HL-60 (cell line): ENCODE measurements around the gene C20orf202.

ENCODE experiments used
- DNase-seq, 2 experiments: peaks; one replicate each; pipeline ENCODE4 v3.0.0-alpha.2; 2010 to 2020; ENCODE audit warnings: low read depth in 1 of 2, low spot score in 1 of 2
- H3K27ac ChIP-seq: fragments of 250-450 bp; sonication (Bioruptor Pico); replicated peaks from 2 replicates; pipeline ENCODE4 v1.5.1; 2020; ENCODE audit warnings: mild to moderate bottlenecking, moderate library complexity
- H3K27me3 ChIP-seq: fragments of 250-450 bp; sonication (Bioruptor Pico); 2 replicates; pipeline ENCODE4 v1.5.1; 2021; ENCODE audit warnings: mild to moderate bottlenecking, moderate library complexity; ENCODE audit not compliant: insufficient read depth, poor library complexity, severe bottlenecking
- H3K4me3 ChIP-seq: replicated peaks from 2 replicates; pipeline ENCODE4 v1.5.1; 2011; ENCODE audit warnings: mild to moderate bottlenecking, control low read depth, low read length; ENCODE audit not compliant: insufficient read depth
- CTCF ChIP-seq: IDR thresholded peaks from one replicate; pipeline ENCODE4 v1.5.1; 2011; ENCODE audit warnings: low read length, control low read depth, inconsistent platforms; ENCODE audit not compliant: insufficient read depth
- GABPA ChIP-seq: IDR thresholded peaks from 2 replicates; pipeline ENCODE4 v1.6.1; 2012; ENCODE audit warnings: low read depth
- POLR2AphosphoS5 ChIP-seq: IDR thresholded peaks from 2 replicates; pipeline ENCODE4 v1.6.1; 2012; ENCODE audit warnings: low read depth
- SPI1 ChIP-seq: IDR thresholded peaks from 2 replicates; pipeline ENCODE4 v1.6.1; 2012; ENCODE audit warnings: low read depth, mild to moderate bottlenecking, borderline replicate concordance
- TF ChIP-seq, protein P1 (sequence below): IDR thresholded peaks from 2 replicates; pipeline ENCODE4 v1.6.1; 2012; ENCODE audit warnings: low read depth; ENCODE audit not compliant: insufficient replicate concordance

Gene C20orf202

GRCh38 chr20:1198751-1199150 is 4.5 kb upstream of the C20orf202 start:
- H3K27ac ChIP-seq: no peak overlapping the region
- no peak for DNase-seq
- H3K4me3 ChIP-seq: no peak overlapping the region
- TF ChIP-seq, protein P1, sequence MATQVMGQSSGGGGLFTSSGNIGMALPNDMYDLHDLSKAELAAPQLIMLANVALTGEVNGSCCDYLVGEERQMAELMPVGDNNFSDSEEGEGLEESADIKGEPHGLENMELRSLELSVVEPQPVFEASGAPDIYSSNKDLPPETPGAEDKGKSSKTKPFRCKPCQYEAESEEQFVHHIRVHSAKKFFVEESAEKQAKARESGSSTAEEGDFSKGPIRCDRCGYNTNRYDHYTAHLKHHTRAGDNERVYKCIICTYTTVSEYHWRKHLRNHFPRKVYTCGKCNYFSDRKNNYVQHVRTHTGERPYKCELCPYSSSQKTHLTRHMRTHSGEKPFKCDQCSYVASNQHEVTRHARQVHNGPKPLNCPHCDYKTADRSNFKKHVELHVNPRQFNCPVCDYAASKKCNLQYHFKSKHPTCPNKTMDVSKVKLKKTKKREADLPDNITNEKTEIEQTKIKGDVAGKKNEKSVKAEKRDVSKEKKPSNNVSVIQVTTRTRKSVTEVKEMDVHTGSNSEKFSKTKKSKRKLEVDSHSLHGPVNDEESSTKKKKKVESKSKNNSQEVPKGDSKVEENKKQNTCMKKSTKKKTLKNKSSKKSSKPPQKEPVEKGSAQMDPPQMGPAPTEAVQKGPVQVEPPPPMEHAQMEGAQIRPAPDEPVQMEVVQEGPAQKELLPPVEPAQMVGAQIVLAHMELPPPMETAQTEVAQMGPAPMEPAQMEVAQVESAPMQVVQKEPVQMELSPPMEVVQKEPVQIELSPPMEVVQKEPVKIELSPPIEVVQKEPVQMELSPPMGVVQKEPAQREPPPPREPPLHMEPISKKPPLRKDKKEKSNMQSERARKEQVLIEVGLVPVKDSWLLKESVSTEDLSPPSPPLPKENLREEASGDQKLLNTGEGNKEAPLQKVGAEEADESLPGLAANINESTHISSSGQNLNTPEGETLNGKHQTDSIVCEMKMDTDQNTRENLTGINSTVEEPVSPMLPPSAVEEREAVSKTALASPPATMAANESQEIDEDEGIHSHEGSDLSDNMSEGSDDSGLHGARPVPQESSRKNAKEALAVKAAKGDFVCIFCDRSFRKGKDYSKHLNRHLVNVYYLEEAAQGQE: no peak
- TF ChIP-seq POLR2AphosphoS5 (no peak), SPI1 (no peak), GABPA (no peak), CTCF (no peak)
- no peaks in the 10 kb centered on the region for H3K27me3 ChIP-seq

DNA sequence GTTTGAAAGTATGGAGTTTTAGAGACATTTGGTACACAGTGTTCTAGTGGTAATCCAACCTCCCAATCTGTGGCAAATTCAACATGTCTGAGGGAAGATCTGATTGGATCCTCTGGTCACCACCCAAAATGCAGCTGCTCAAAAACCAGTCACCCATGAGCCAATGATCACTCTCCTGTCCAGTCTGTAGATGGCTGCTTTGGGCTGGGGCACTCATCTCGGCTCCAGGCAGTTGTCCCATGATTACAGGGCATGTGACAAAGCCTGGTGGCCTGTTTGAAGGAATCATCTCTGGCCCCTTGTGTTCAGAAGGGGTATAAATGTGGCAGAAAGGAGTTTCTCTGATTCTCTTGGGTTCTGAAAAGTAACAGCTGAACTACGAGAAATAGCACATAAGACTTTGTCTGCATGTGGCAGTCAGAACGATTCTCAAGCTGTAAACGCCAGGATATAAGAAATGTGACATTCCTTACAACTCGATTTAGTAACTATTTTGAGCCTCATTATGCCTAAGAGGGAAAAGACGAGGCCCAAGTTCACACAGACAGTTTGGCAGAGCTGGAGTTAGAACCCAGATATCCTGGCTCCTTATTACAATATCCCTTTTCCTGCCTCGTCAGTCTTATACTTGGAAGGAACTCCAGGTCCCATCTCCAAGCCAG is 3.9 kb upstream of the C20orf202 start:
- Histone ChIP-seq H3K27me3 (no peaks in the 10 kb centered on the region), H3K4me3 (no peak overlapping the region), H3K27ac (no peak overlapping the region)
- DNase-seq: no peak
- TF ChIP-seq CTCF (no peak), SPI1 (no peak), POLR2AphosphoS5 (no peak), GABPA (no peak)
- TF ChIP-seq, protein P1: no peak

GRCh38 chr20:1199964-1200363 is 3.3 kb upstream of the C20orf202 start:
- Histone ChIP-seq H3K4me3 (no peak overlapping the region), H3K27ac (no peak overlapping the region), H3K27me3 (no peaks in the 10 kb centered on the region)
- TF ChIP-seq GABPA (no peak), POLR2AphosphoS5 (no peak), SPI1 (no peak), CTCF (no peak)
- TF ChIP-seq, protein P1: no peak
- no peak for DNase-seq
